CD4-positive, alpha-beta T cell treated with Interferon gamma for 1 hour (primary cell): ENCODE data around the gene SLC25A42.
A peak's percentile ranks its signal among the peaks of the same experiment; 100 is the strongest.
"Not testable (repeated sequence)": the region's sequence is repeated elsewhere in the genome, so short reads cannot be mapped to it uniquely, and the experiment has no call there.

Source experiments
- DNase-seq: peaks from one replicate; pipeline ENCODE4 v3.0.0-alpha.2; 2020

SLC25A42 gene

DNA sequence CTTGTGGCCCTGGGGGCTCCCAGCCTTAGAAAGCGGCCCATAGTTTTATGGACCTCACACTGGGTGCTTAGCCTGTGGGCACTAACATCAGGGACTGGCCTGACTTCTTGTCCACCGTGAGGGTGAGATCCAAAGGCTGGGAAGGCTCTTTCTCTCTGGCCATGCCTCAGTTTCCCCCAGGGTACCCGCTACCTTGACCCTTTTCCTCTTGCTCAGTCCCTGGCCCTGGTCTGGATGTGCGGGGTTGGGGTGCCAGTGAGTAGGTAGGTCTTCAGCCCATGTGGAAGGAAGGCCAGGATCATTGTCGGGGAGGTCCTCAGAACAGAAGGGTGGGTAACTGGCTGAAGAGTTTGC is 76.1 kb downstream of the SLC25A42 start:
- no peak for DNase-seq

GRCh38 chr19:19140476-19140875 is 76.7 kb downstream of the SLC25A42 start:
- no peak for DNase-seq

GRCh38 chr19:19142347-19142746 is 78.6 kb downstream of the SLC25A42 start:
- no peak for DNase-seq

GRCh38 chr19:19145281-19145680 is 81.5 kb downstream of the SLC25A42 start:
- no peak for DNase-seq

DNA sequence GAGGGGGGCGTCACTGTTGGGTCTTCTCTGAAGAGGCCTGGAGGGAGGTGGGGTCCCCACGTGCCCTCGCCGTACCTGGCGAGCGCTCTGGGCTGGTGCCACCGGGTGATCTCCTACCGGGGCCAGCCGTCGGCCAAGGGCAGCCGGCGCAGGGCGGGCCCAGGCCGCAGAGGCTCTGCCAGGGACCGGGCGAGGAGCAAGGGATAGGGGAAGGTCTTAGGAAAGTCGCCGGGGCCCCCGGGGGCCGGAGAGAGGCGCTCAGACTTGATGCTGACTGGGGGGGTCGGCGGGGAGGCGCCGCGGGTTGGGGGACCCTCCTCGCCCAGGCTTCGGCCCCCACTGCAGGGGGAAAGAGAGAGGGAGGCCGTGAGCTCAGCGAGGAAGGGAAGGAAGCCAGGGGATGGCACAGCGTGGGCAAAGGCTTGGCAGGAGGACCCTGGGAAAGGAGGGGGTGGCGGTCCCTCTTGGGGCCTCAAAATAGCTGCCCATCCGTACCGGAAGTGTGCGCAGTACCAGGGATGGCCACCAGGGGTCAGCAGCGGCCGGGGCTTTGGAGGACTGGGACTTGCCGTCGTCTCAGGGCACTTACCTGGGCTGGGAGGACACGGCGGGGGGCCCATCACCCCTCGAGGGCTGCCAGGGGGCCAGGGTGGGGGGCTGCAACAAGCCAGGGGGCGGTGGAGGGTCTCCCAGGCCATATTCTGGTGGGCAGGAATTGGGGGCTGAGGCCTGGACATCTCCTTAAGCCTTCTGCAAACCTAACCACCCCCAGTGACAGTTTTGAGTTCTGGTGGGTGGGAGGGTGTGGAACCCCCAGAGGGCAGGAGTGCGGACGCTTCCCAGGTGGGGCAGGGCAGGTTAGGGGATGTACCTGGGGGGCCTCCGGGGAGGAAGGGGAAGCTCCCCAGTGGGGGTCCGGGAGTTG is 82.2 kb downstream of the SLC25A42 start:
- DNase-seq = peak; percentile 76

- no peak for DNase-seq
Observed at GRCh38 chr19:19146865-19147264, 83.1 kb downstream of the SLC25A42 start.

- no peak for DNase-seq
Observed at GRCh38 chr19:19147344-19147743, 83.5 kb downstream of the SLC25A42 start.

- DNase-seq = not testable (repeated sequence)
Observed at GRCh38 chr19:19148504-19148903, 84.7 kb downstream of the SLC25A42 start.

DNA sequence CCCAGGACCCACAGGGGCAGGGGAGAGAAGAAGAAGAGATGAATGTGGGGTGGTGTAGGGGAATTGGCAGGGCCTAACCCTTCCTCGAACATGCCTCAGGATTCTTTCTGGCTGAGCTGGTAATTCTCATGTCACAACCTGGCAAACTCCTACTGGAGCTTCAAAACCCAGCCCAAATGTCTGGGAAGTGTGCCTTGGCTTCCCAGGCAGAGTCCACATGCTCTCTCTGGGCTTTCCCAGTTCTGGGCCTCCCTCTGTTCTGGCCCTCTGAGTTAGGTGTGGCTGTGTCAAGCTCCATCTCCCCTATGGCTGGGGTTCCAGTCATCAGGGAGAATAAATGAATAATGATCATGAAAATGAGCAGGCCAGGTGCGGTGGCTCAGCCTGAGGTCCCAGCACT is 85.6 kb downstream of the SLC25A42 start:
- no peak for DNase-seq

- DNase-seq = no peak
Observed at GRCh38 chr19:19151418-19151817, 87.6 kb downstream of the SLC25A42 start.

DNA sequence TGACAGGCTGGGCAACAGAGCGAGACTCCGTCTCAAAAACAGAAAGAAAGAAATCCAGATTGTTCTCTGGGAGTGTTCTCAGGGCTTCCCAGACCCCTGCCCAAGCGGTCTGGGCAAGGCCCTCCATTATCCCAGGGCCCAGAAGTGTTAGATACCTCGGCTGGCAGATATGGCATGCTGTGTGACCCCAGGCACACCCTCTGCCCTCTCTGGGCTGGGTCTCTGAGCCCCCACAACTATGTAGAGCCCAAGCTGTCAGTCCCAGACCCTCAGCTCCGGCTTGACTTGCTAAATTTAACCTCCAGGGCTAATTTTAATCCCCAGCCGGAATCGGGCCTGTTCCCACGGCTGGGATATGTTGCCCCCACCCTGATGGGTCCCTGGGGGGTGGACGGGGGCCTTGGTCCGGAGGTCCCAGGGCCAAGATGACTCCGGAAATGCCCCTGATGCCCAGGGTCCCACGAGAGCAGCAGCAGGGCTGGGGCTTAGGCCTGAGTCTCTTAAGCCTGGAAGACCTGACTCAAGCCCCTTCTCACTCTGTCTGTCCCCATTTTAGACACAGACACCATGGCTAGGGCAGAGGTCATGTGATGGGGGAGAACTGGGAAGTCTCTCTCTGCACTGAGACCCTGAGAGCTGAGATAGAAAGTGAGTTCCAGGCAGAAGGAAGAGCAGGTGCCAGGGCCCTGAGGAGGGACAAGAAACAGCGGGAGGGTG is 89.0 kb downstream of the SLC25A42 start:
- no peak for DNase-seq

DNA sequence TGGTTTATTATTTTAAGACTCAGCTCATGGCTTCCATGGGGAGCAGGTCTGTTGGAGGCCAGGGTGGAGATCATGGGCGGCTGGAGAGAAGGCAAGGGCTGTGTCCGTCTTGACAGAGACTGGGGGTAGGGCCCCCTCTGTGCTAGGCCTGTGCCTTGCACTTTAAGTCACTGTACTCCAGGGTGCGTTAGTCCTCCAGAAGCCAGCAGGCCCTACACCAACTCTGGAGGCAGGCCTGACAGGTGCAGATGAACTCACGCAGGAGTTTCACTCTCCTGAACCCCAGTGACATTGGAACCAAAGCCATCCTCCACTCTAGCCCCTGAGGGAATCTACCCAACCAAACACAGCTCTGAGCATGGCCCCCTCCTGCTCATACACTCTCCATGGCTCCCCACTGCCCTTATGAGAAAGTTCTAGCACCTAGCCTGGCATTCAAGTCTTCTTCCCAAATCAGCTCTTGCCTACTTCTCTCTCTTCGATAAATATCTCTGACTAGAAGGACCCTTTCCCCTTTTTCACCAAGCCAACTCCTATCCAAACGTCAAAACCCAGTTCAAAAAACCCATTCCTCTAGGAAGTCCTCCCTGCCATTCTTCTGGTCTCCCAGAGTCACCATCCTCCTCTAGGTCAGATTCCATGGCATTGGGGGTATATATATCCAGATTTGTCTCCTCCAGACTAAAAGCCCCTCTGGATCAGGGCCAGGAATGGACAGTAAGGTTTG is 91.1 kb downstream of the SLC25A42 start:
- no peak for DNase-seq

DNA sequence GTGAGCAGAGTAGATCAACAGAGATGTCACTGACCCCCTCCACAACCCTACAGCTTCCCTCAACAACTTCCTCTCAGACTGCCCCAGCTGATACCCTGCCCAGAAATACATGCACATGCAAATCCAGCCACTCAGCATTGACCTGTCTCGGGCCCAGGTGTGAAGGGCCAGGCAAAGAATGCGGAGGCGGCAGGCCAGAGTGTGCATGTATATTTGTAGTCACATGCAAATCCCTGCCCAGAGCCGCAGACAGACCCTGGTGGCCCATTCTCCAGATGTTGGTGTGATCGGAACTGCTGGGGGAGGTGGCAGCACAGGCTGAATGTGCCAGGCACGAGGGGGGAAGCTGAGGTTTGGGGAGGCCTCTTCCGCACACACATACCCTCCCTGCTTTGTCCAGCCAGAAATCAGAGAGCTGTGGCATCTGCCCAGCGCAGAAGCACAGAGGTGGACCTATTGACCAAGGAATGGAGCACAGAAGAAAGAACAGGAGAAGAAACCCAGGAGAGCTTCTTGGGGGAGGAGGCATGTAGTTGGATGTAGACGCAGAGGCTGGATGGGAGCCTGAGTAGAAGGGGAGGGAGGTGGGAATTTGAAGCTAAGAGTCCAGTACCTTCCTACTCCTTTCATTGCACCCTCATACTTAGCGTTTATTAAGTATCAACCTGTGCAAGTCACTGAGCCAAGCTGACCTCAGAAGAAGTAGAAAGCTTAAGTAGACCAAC is 91.9 kb downstream of the SLC25A42 start:
- no peak for DNase-seq

- no peak for DNase-seq
Observed at GRCh38 chr19:19157808-19158207, 94.0 kb downstream of the SLC25A42 start.

GRCh38 chr19:19159534-19159933 is 95.7 kb downstream of the SLC25A42 start:
- DNase-seq = no peak

DNA sequence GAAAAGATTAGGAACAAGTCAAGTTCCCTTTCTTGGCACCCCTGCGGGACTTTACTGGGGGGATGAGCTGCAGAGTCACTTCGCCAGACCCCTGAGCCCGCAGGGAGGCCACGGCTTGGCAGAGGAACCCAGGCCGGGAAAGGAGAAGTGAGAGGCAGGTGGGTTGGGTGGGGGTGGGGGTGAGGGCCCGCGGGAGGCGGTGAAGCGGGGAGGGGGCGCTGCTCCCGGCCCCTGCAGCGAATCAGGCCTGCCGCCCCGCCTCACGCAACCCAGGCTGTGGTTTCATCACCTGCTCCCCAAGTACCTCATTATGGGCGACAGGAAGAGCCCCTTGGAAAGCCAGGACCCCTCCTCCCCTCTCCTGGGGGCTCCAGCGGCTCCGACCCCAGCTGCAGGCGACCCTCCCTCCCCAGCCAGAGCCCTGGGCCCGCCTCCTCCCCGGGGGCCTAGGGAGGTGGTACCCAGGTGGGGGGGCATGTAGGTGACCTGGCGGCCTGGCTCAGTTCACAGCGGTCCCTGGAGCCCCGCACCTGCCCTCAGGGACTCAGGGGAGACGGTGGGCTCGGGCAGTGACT is 96.8 kb downstream of the SLC25A42 start:
- peak; percentile 37 for DNase-seq

GRCh38 chr19:19162495-19162894 is 98.7 kb downstream of the SLC25A42 start:
- no peak for DNase-seq
